A549 treated with AZD9567 at 1 μM for 4 hours (cell line): ENCODE results near the gene PDZD11. TPM values are rescaled to one million over a fixed set of nuclear protein-coding genes. Genes with fewer than 3 reads are reported as not detected.

Source experiments
- total RNA-seq: library from RNA; stranded (reverse); fragments of 200-300 nt; extraction: Qiagen RNA extraction; gene quantifications from 5 replicates; pipeline ENCODE4 v1.2.3, GENCODE V29; 2022; ENCODE audit not compliant: insufficient read depth

PDZD11 gene, protein sequence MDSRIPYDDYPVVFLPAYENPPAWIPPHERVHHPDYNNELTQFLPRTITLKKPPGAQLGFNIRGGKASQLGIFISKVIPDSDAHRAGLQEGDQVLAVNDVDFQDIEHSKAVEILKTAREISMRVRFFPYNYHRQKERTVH
- 87.0 to 117 TPM (median 90.7 TPM) in 5 replicates for total RNA-seq

DNA sequence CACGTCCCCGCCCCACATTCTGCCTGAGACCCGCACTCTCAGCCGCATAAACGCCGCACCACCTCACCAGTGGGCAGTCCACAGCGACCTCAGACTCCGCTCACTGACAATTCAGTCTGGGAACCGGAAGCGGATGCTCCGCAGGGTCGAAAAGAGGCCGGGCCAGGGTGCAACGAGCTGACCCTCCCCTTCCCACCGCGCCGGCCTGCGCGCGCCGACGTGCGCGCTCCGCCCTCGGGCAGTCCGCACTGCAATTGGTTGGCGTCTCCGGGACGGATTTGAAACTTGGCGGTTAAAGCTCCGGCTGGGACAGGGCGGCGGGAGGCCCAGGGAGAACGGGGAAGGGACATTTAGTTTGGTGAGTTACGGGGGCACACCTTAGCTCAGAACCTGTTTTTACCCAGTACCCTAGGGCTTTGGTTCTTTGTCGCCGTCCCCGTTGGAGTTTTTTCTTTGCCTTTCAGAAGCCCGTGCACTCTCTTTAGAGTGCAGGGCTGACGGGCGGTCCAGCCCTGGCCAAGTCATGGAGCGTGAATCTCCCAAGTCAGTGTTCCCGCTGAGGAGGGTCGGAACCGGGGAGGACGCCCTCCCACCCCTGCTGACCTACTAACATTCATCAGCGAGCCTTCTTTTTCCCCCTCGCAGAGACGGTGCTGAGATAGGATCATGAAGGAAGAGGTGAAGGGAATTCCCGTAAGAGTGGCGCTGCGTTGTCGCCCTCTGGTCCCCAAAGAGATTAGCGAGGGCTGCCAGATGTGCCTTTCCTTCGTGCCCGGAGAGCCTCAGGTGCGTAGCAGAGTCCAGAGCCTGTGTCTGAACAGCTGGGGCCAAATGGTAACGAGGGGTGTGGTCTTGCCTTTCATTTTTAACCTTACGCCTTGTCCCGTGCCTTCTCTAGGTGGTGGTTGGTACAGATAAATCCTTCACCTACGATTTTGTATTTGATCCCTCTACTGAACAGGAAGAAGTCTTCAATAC is at the start of gene PDZD11, which contains the start of gene KIF4A:
Gene PDZD11, minus strand, starts transcription at position 135 of the 978 bp plus-strand sequence. CDS start 586 bp downstream, outside the sequence.
Gene KIF4A, plus strand, starts transcription at position 312 of the 978 bp plus-strand sequence. Its CDS starts 355 bp downstream, at position 667.

DNA sequence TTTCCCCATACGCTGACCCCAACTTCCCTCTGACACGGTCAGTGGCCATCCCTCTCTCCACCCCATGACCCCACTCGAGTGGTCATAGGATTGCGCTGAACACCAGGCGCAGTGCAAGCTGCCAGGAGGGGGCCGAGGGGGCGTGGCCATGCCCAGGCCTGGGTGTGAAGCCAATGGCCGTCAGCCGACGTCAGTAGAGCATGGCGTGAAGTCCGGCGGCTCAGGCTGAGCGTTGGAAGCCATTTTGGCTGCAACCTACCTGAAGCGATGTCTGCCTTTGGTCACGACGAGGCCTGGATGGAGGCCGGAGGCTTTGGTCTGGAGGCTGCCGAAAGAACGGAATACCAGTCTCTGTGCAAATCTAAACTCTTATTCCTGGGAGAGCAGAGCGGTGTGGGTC is 7.8 kb downstream of the PDZD11 start, which contains the start of gene RAB41:
Gene RAB41, plus strand, starts transcription at position 222 of the 400 bp plus-strand sequence. Its CDS starts 46 bp downstream, at position 268.

DNA sequence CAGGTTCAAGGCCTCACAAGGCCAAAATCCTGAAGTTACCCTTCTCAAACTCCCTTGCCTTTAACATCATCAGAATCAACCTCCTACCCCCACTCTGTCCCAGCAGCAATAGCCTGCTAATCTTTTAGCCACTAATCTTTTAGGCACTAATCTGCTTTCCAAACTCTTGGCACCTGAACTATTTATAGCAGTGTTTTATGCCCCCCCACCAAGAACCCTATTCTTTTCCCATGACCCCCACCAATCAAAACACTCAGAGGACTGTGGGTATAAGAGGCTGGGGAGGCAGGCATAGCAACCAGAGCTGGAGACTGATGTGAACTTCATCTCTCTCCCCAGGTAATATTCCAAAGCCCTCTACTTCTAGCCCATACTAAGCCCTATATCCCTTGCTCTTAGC is 21.7 kb downstream of the PDZD11 start, which contains the start of gene ARR3:
Gene ARR3, plus strand, starts transcription at position 301 of the 400 bp plus-strand sequence. CDS start 1,052 bp downstream, outside the sequence.

DNA sequence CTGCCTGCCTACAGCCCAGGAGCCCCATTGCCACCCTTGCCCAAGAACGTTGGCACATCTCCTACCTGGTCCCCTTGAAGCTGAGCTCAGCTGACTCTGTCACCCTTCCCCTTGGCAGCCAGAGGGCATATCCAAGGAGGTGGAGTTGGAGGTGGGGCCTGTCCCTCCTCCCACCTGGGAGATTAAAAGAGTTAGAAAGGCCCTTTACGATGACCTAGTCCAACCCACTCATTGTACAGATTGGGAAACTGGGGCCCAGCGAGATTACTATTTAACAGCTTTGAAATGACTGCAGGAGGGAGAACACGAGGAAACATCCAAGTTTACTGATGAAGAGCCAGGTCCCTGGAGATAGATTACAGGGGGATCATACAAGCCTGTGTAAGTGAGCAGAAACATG is 29.6 kb downstream of the PDZD11 start, which contains the start of gene P2RY4:
Gene P2RY4, minus strand, starts transcription at position 101 of the 400 bp plus-strand sequence. CDS start 580 bp downstream, outside the sequence.

Other genes starting within 250 kb of the PDZD11 start
- gene AWAT2, start 240.0 kb downstream of the PDZD11 start, total RNA-seq: not detected in 5 replicates
- gene OTUD6A, start 227.5 kb downstream of the PDZD11 start, total RNA-seq: not detected in 5 replicates
- 59.9 to 68.4 TPM (median 65.9 TPM) in 5 replicates for gene IGBP1, start 156.5 kb downstream of the PDZD11 start, total RNA-seq
- gene DGAT2L6, start 112.4 kb downstream of the PDZD11 start, total RNA-seq: not detected in 5 replicates
- gene AWAT1, start 55.3 kb downstream of the PDZD11 start, total RNA-seq: not detected in 5 replicates
- 0.05 to 0.12 TPM in 2 of 5 replicates, not detected in the others for gene P2RY4, start 29.7 kb downstream of the PDZD11 start, total RNA-seq
- gene ARR3, start 21.6 kb downstream of the PDZD11 start, total RNA-seq: not detected in 5 replicates
- not detected in 5 replicates for gene RAB41, start 7.8 kb downstream of the PDZD11 start, total RNA-seq
- gene KIF4A, start 177 bp upstream of the PDZD11 start, total RNA-seq: 25.0 to 31.1 TPM (median 27.3 TPM) in 5 replicates
- 0.06 to 0.09 TPM (median 0.08 TPM) in 3 of 5 replicates, not detected in the others for gene GDPD2, start 133.4 kb upstream of the PDZD11 start, total RNA-seq
- gene DLG3, start 154.9 kb upstream of the PDZD11 start, total RNA-seq: 2.4 to 7.6 TPM (median 4.8 TPM) in 5 replicates